ENCODE data around the gene HIGD1A.

- no peak for TF ChIP-seq POLR2A (IDR thresholded peaks at IDR 0.05)
- TF ChIP-seq CTCF (IDR thresholded peaks at IDR 0.05): no peak
These were observed 40.1 kb upstream of the HIGD1A start for GRCh38 chr3:42844412-42844713.
